Measurements from ENCODE around the gene POLK. TPM values are rescaled to one million over a fixed set of nuclear protein-coding genes. Genes with fewer than 3 reads are reported as not detected.

The POLK gene
- polyA plus RNA-seq, 1 of the 3 experiments (the other 2 are of a cell fraction), result 5.5 TPM

DNA sequence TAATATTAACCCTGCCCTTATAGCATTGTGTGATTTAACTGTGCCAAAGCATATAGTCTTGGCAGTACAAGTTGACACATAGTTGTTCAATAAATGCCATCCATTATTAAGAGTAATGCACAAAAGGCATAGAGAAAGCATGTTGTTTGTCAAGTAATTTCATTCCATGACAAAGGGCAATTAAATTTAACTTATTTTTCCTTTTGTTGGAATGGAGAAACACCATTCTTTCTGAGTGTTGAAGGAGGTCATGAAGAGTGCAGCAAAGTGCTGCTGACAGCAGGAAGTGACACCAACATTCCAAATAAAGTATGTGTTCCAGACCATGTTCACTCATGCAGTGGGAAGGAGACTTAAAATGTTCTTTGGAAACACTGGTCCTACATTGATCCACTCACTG is 128.7 kb downstream of the POLK start (continued):
- TF ChIP-seq MEF2A (IDR thresholded peaks at IDR 0.05; ENCODE audit: borderline replicate concordance, low read depth) (no peak), FOXJ3 (CRISPR knock-in tag; IDR thresholded peaks at IDR 0.05) (no peak), RXRA (IDR thresholded peaks at IDR 0.05; ENCODE audit: borderline replicate concordance, low read depth) (peak; percentile 88), RFX5 (IDR thresholded peaks at IDR 0.05; ENCODE audit: low read length) (no peak), TAF1 (IDR thresholded peaks at IDR 0.05; ENCODE audit: borderline replicate concordance, low read depth, low read length) (no peak), SIN3A (IDR thresholded peaks at IDR 0.05; ENCODE audit: borderline replicate concordance, low read depth, low read length) (no peak), JUND (IDR thresholded peaks at IDR 0.05) (peak; percentile 23), NRF1 (IDR thresholded peaks at IDR 0.05; ENCODE audit: low read depth, low read length) (no peak), POLR2AphosphoS5 (IDR thresholded peaks at IDR 0.05; ENCODE audit: low read depth, low read length) (peak; percentile 45; the same call in 1 of the 2 replicates), YY1 (IDR thresholded peaks at IDR 0.05; ENCODE audit: low read depth) (no peak), RCOR1 (IDR thresholded peaks at IDR 0.05; ENCODE audit: low read length) (no peak), SMC3 (IDR thresholded peaks at IDR 0.05; ENCODE audit: low read depth, low read length) (no peak), TCF12 (IDR thresholded peaks at IDR 0.05) (peak; percentile 76; the same call in 1 of the 2 replicates), EZH2phosphoT487 (IDR thresholded peaks at IDR 0.05; ENCODE audit: borderline replicate concordance, low read depth) (no peak), CHD2 (IDR thresholded peaks at IDR 0.05; ENCODE audit: low read length, partially characterized antibody) (no peak), TEAD4 (IDR thresholded peaks at IDR 0.05; ENCODE audit: borderline replicate concordance, insufficient read depth) (0 out of 2 replicates have a peak, but pooled peaks have one; percentile 44), RAD21 (IDR thresholded peaks at IDR 0.05; ENCODE audit: low read length) (no peak), FOSL2 (IDR thresholded peaks at IDR 0.05; ENCODE audit: borderline replicate concordance, low read depth) (peak; percentile 19; the same call in 1 of the 2 replicates), EP300 (IDR thresholded peaks at IDR 0.05; ENCODE audit: borderline replicate concordance in 1 of 2, low read depth in 1 of 2, low read length in 1 of 2) (peak; percentile 24 to 54; a peak in 3 of 4 replicates), NFIC (IDR thresholded peaks at IDR 0.05; ENCODE audit: borderline replicate concordance) (no peak), GABPA (IDR thresholded peaks at IDR 0.05; ENCODE audit: low read depth) (no peak), MXI1 (IDR thresholded peaks at IDR 0.05; ENCODE audit: low read depth, low read length) (no peak)
- TF ChIP-seq, protein P1, sequence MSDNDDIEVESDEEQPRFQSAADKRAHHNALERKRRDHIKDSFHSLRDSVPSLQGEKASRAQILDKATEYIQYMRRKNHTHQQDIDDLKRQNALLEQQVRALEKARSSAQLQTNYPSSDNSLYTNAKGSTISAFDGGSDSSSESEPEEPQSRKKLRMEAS (IDR thresholded peaks at IDR 0.05; ENCODE audit: low read depth), result no peak
- TF ChIP-seq, protein P2, sequence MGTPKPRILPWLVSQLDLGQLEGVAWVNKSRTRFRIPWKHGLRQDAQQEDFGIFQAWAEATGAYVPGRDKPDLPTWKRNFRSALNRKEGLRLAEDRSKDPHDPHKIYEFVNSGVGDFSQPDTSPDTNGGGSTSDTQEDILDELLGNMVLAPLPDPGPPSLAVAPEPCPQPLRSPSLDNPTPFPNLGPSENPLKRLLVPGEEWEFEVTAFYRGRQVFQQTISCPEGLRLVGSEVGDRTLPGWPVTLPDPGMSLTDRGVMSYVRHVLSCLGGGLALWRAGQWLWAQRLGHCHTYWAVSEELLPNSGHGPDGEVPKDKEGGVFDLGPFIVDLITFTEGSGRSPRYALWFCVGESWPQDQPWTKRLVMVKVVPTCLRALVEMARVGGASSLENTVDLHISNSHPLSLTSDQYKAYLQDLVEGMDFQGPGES (IDR thresholded peaks at IDR 0.05; ENCODE audit: low read depth, low read length), result no peak
- TF ChIP-seq, protein P3, sequence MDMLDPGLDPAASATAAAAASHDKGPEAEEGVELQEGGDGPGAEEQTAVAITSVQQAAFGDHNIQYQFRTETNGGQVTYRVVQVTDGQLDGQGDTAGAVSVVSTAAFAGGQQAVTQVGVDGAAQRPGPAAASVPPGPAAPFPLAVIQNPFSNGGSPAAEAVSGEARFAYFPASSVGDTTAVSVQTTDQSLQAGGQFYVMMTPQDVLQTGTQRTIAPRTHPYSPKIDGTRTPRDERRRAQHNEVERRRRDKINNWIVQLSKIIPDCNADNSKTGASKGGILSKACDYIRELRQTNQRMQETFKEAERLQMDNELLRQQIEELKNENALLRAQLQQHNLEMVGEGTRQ (IDR thresholded peaks at IDR 0.05; ENCODE audit: borderline replicate concordance, low read depth, low read length), result no peak
- TF ChIP-seq, protein P4, sequence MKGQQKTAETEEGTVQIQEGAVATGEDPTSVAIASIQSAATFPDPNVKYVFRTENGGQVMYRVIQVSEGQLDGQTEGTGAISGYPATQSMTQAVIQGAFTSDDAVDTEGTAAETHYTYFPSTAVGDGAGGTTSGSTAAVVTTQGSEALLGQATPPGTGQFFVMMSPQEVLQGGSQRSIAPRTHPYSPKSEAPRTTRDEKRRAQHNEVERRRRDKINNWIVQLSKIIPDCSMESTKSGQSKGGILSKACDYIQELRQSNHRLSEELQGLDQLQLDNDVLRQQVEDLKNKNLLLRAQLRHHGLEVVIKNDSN (IDR thresholded peaks at IDR 0.05; ENCODE audit: borderline replicate concordance, low read depth), result no peak
